Fibroblast of lung (primary cell): ENCODE measurements around the gene ZNF493. TPM values are rescaled to one million over a fixed set of nuclear protein-coding genes. Genes with fewer than 3 reads are reported as not detected.

ENCODE experiments used
- DNase-seq, 2 donors: peaks; one replicate each; pipeline versions ENCODE4 v3.0.0 to v3.0.0-alpha.2; 2010; ENCODE audit warnings: low read depth in 2 of 2
- H2AFZ ChIP-seq: 2 replicates; pipeline ENCODE4 v1.5.1; 2012; ENCODE audit warnings: low read length, control low read depth, inconsistent platforms
- H3K27ac ChIP-seq: 2 replicates; pipeline ENCODE4 v1.5.1; 2011; ENCODE audit warnings: low read length, control low read depth; ENCODE audit not compliant: insufficient read depth
- H3K27me3 ChIP-seq: 2 replicates; pipeline ENCODE4 v1.5.1; 2011; ENCODE audit warnings: mild to moderate bottlenecking, low read length; ENCODE audit not compliant: control insufficient read depth, insufficient read depth
- H3K36me3 ChIP-seq: 2 replicates; pipeline ENCODE4 v1.5.1; 2011; ENCODE audit warnings: low read length; ENCODE audit not compliant: control insufficient read depth, insufficient read depth
- H3K4me1 ChIP-seq: 2 replicates; pipeline ENCODE4 v1.5.1; 2011; ENCODE audit warnings: low read length; ENCODE audit not compliant: control insufficient read depth, insufficient read depth; ENCODE audit errors: extremely low read depth
- H3K4me2 ChIP-seq: 2 replicates; pipeline ENCODE4 v1.5.1; 2011; ENCODE audit warnings: low read length, control low read depth; ENCODE audit not compliant: insufficient read depth; ENCODE audit errors: extremely low read depth
- H3K4me3 ChIP-seq, 4 experiments: fragments of 200-600 bp in 1 of 4; sonication (generic) in 1 of 4; replicated peaks in 1 of 4; 2 replicates each; pipeline ENCODE4 v1.5.1; 2011 to 2016; ENCODE audit warnings: low read length in 4 of 4, low read depth in 3 of 4, mild to moderate bottlenecking in 3 of 4, control low read depth in 2 of 4, inconsistent platforms in 1 of 4, mixed read lengths in 1 of 4; ENCODE audit not compliant: insufficient read depth in 1 of 4; ENCODE audit errors: control extremely low read depth in 1 of 4
- H3K79me2 ChIP-seq: 2 replicates; pipeline ENCODE4 v1.5.1; 2012; ENCODE audit warnings: mild to moderate bottlenecking, low read length, inconsistent platforms; ENCODE audit not compliant: control insufficient read depth, insufficient read depth
- H3K9ac ChIP-seq: 2 replicates; pipeline ENCODE4 v1.5.1; 2011; ENCODE audit warnings: mild to moderate bottlenecking, low read length, control low read depth; ENCODE audit not compliant: insufficient read depth
- H3K9me3 ChIP-seq: 2 replicates; pipeline ENCODE4 v1.5.1; 2012; ENCODE audit warnings: low read depth, low read length; ENCODE audit not compliant: control insufficient read depth, insufficient read depth
- H4K20me1 ChIP-seq: 2 replicates; pipeline ENCODE4 v1.5.1; 2011; ENCODE audit warnings: low read length; ENCODE audit not compliant: control insufficient read depth, insufficient read depth; ENCODE audit errors: extremely low read depth
- CTCF ChIP-seq, 2 donors: IDR thresholded peaks in 1 of 2; conservative IDR thresholded peaks in 1 of 2; 1 replicate in 1 of 2; 2 replicates in 1 of 2; pipeline ENCODE4 v1.5.1; 2011 to 2012; ENCODE audit warnings: low read length in 2 of 2, control low read depth in 1 of 2, inconsistent platforms in 1 of 2, low read depth in 1 of 2, mild to moderate bottlenecking in 1 of 2
- EZH2 ChIP-seq: IDR thresholded peaks from 2 replicates; pipeline ENCODE4 v1.5.1; 2012; ENCODE audit warnings: low read length, control low read depth, mild to moderate bottlenecking; ENCODE audit errors: missing control alignments
- polyA plus RNA-seq, 2 donors: library from polyadenylated mRNA; depleted of rRNA in 1 of 2; stranded (reverse) in 1 of 2; unstranded in 1 of 2; fragments of >200 nt; gene quantifications; 2 replicates each; pipeline ENCODE4 v1.2.1, GENCODE V29; 2011 to 2012; ENCODE audit warnings: missing spikeins in 1 of 2
- total RNA-seq: library from RNA; depleted of rRNA; stranded (reverse); fragments of >200 nt; gene quantifications from 2 replicates; pipeline ENCODE4 v1.2.1, GENCODE V29; 2014

Gene ZNF493
- total and polyA plus RNA-seq, 2 donors (not counting 1 experiment from before 2014, with no cell fraction given), result 3.8 to 32.4 TPM

GRCh38 chr19:21422244-21422643, 25.3 kb downstream of the ZNF493 start:
- no peaks in the 10 kb centered on the region for H4K20me1 ChIP-seq
- H3K4me3 ChIP-seq, result no peak overlapping the region
- no peaks in the 10 kb centered on the region for H3K9me3 ChIP-seq
- H3K9ac ChIP-seq, result no peak overlapping the region
- TF ChIP-seq EZH2 (no peak), CTCF (conservative IDR thresholded peaks at IDR 0.05 in 1 of 2, IDR thresholded peaks at IDR 0.05 in 1 of 2; ENCODE audit: low read depth in 1 of 2, low read length in 2 of 2) (no peak)
- no peaks in the 10 kb centered on the region for H3K4me1 ChIP-seq
- no peaks in the 10 kb centered on the region for H3K27me3 ChIP-seq
- no peak overlapping the region for H2AFZ ChIP-seq
- H3K36me3 ChIP-seq, result no peaks in the 10 kb centered on the region
- no peaks in the 10 kb centered on the region for H3K79me2 ChIP-seq
- DNase-seq, result no peak
- no peak overlapping the region for H3K4me2 ChIP-seq
- no peak overlapping the region for H3K27ac ChIP-seq

- Histone ChIP-seq H3K9ac (no peak overlapping the region), H2AFZ (no peak overlapping the region)
- no peak for TF ChIP-seq CTCF (conservative IDR thresholded peaks at IDR 0.05 in 1 of 2, IDR thresholded peaks at IDR 0.05 in 1 of 2; ENCODE audit: low read depth in 1 of 2, low read length in 2 of 2)
- no peak for TF ChIP-seq EZH2
These were observed 26.4 kb downstream of the ZNF493 start for GRCh38 chr19:21423057-21424041.

GRCh38 chr19:21430675-21431074, 33.7 kb downstream of the ZNF493 start:
- no peak overlapping the region for H3K9ac ChIP-seq
- H3K27me3 ChIP-seq, result no peaks in the 10 kb centered on the region
- H2AFZ ChIP-seq, result no peak overlapping the region
- no peaks in the 10 kb centered on the region for H4K20me1 ChIP-seq
- no peak overlapping the region for H3K27ac ChIP-seq
- no peaks in the 10 kb centered on the region for H3K79me2 ChIP-seq
- no peaks in the 10 kb centered on the region for H3K4me1 ChIP-seq
- TF ChIP-seq EZH2 (no peak), CTCF (conservative IDR thresholded peaks at IDR 0.05 in 1 of 2, IDR thresholded peaks at IDR 0.05 in 1 of 2; ENCODE audit: low read depth in 1 of 2, low read length in 2 of 2) (no peak)
- no peaks in the 10 kb centered on the region for H3K9me3 ChIP-seq
- no peak overlapping the region for H3K4me2 ChIP-seq
- H3K4me3 ChIP-seq, result no peak overlapping the region
- no peaks in the 10 kb centered on the region for H3K36me3 ChIP-seq
- DNase-seq, result no peak

More at GRCh38 chr19:21423057-21424041, 26.4 kb downstream of the ZNF493 start:
- no peak overlapping the region for H3K27ac ChIP-seq
- DNase-seq, result no peak
- H3K4me3 ChIP-seq, result no peak overlapping the region
- no peak overlapping the region for H3K4me2 ChIP-seq
- H4K20me1 ChIP-seq, result no peaks in the 10 kb centered on the region
- no peaks in the 10 kb centered on the region for H3K27me3 ChIP-seq
- no peaks in the 10 kb centered on the region for H3K4me1 ChIP-seq
- H3K36me3 ChIP-seq, result no peaks in the 10 kb centered on the region
- H3K79me2 ChIP-seq, result no peaks in the 10 kb centered on the region
- no peaks in the 10 kb centered on the region for H3K9me3 ChIP-seq
